Dermis blood vessel endothelial cell (primary cell): ENCODE data around the gene B2M. TPM values are rescaled to one million over a fixed set of nuclear protein-coding genes. Genes with fewer than 3 reads are reported as not detected.
"Not testable (repeated sequence)": the region's sequence is repeated elsewhere in the genome, so short reads cannot be mapped to it uniquely, and the experiment has no call there.

Source experiments
- DNase-seq: peaks from one replicate; pipeline ENCODE4 v3.0.0; 2010
- total RNA-seq: library from RNA; depleted of rRNA; stranded (reverse); fragments of >200 nt; gene quantifications from 2 replicates; pipeline ENCODE4 v1.2.3, GENCODE V29; 2014

The B2M gene
- 2,080 and 4,706 TPM in 2 replicates for total RNA-seq

- DNase-seq, result peak; percentile 97
Measured at GRCh38 chr15:44711096-44711742, at the start of gene B2M, which contains the start of gene PATL2. TSS of gene B2M (plus strand) at chr15:44711517. CDS start at chr15:44711547, 30 bp downstream. TSS of gene PATL2 (minus strand) at chr15:44711323. CDS start at chr15:44676490, 34,833 bp downstream.

- DNase-seq, result no peak
Measured at GRCh38 chr15:44661576-44661975, 49.7 kb upstream of the B2M start.

- DNase-seq, result peak; percentile 77
Measured at GRCh38 chr15:44662478-44663409, 48.6 kb upstream of the B2M start.

- DNase-seq, result peak; percentile 99
Measured at GRCh38 chr15:44663410-44664308, 47.7 kb upstream of the B2M start, which contains the start of gene SPG11. TSS of gene SPG11 (minus strand) at chr15:44663662. CDS start at chr15:44663647, 15 bp downstream.

GRCh38 chr15:44666210-44667038, 44.9 kb upstream of the B2M start:
- no peak for DNase-seq

- no peak for DNase-seq
Measured at GRCh38 chr15:44667039-44667360, 44.3 kb upstream of the B2M start.

- no peak for DNase-seq
Measured at GRCh38 chr15:44668921-44669320, 42.4 kb upstream of the B2M start.

- no peak for DNase-seq
Measured at GRCh38 chr15:44670087-44670950, 41.0 kb upstream of the B2M start.

- DNase-seq, result no peak
Measured at GRCh38 chr15:44673639-44674038, 37.7 kb upstream of the B2M start.

GRCh38 chr15:44675911-44676310, 35.4 kb upstream of the B2M start:
- DNase-seq, result no peak

GRCh38 chr15:44676676-44677075, 34.6 kb upstream of the B2M start:
- no peak for DNase-seq

GRCh38 chr15:44682211-44682610, 29.1 kb upstream of the B2M start:
- no peak for DNase-seq

- not testable (repeated sequence) for DNase-seq
Measured at GRCh38 chr15:44682809-44683682, 28.3 kb upstream of the B2M start.

- not testable (repeated sequence) for DNase-seq
Measured at GRCh38 chr15:44689318-44689717, 22.0 kb upstream of the B2M start.

- not testable (repeated sequence) for DNase-seq
Measured at GRCh38 chr15:44690245-44690644, 21.1 kb upstream of the B2M start.

- DNase-seq, result no peak
Measured at GRCh38 chr15:44692659-44693058, 18.7 kb upstream of the B2M start.

GRCh38 chr15:44694416-44694815, 16.9 kb upstream of the B2M start:
- DNase-seq, result no peak

GRCh38 chr15:44695294-44695693, 16.0 kb upstream of the B2M start:
- DNase-seq, result no peak

- DNase-seq, result no peak
Measured at GRCh38 chr15:44697014-44697413, 14.3 kb upstream of the B2M start.

GRCh38 chr15:44698641-44699040, 12.7 kb upstream of the B2M start:
- no peak for DNase-seq
